PC-9 (cell line): ENCODE data around the gene F11R. TPM values are rescaled to one million over a fixed set of nuclear protein-coding genes. Genes with fewer than 3 reads are reported as not detected.

Experiments
- BruUV-seq: library from RNA; stranded (reverse); fragments of 400-500 nt; replicated peaks from 2 replicates; lab custom pipeline; 2021; lab: Mats Ljungman, UMichigan
- CTCF ChIA-PET: fragments of 300-600 bp; sonication (Branson Sonifier 250); formaldehyde crosslinking; loops from one replicate; lab custom pipeline; 2022; ENCODE audit warnings: antibody characterized with exemption; lab: Charles Lee
- POLR2A ChIA-PET: fragments of 300-600 bp; sonication (Branson Sonifier 250); formaldehyde crosslinking; loops from one replicate; lab custom pipeline; 2022; ENCODE audit warnings: antibody characterized with exemption; ENCODE audit not compliant: unreplicated experiment; lab: Charles Lee
- DNase-seq, 2 experiments: peaks; one replicate each; pipeline versions ENCODE4 v3.0.0 to v3.0.0-alpha.2; 2015 to 2022; ENCODE audit warnings: mixed read lengths in 1 of 2
- H2AFZ ChIP-seq: fragments of 200-600 bp; sonication (generic); 2 replicates; pipeline ENCODE4 v1.8.1; 2017; ENCODE audit warnings: antibody characterized with exemption
- H3F3A ChIP-seq: fragments of 200-600 bp; sonication (generic); 2 replicates; pipeline ENCODE4 v1.8.1; 2017; ENCODE audit warnings: antibody characterized with exemption, mild to moderate bottlenecking, low read depth; ENCODE audit not compliant: insufficient read depth
- H3K27ac ChIP-seq: fragments of 200-600 bp; sonication (generic); 2 replicates; pipeline ENCODE4 v1.6.1; 2016; ENCODE audit warnings: mixed run types
- H3K27me3 ChIP-seq: fragments of 200-600 bp; sonication (generic); 2 replicates; pipeline ENCODE4 v1.6.1; 2016; ENCODE audit warnings: low read depth, mixed run types; ENCODE audit not compliant: insufficient read depth
- H3K36me3 ChIP-seq: fragments of 200-600 bp; sonication (generic); 2 replicates; pipeline ENCODE4 v1.6.1; 2016; ENCODE audit warnings: low read depth, mixed run types
- H3K4me1 ChIP-seq: fragments of 200-600 bp; sonication (generic); replicated peaks from 2 replicates; pipeline ENCODE4 v1.6.1; 2016; ENCODE audit warnings: mixed run types; ENCODE audit not compliant: insufficient read depth
- H3K4me2 ChIP-seq: fragments of 200-600 bp; sonication (generic); 2 replicates; pipeline ENCODE4 v1.6.1; 2017; ENCODE audit warnings: mixed run types
- H3K4me3 ChIP-seq: fragments of 200-600 bp; sonication (generic); 2 replicates; pipeline ENCODE4 v1.6.1; 2016; ENCODE audit warnings: mixed run types
- H3K79me2 ChIP-seq: fragments of 200-600 bp; sonication (generic); 2 replicates; pipeline ENCODE4 v1.6.1; 2017; ENCODE audit warnings: low read depth, mixed run types
- H3K9me2 ChIP-seq: fragments of 200-600 bp; sonication (generic); 2 replicates; pipeline ENCODE4 v1.8.1; 2017; ENCODE audit warnings: mild to moderate bottlenecking; ENCODE audit not compliant: insufficient read depth
- H3K9me3 ChIP-seq: fragments of 200-600 bp; sonication (generic); 2 replicates; pipeline ENCODE4 v1.8.1; 2016; ENCODE audit warnings: low read depth; ENCODE audit not compliant: insufficient read depth
- H4K20me1 ChIP-seq: fragments of 200-600 bp; sonication (generic); 2 replicates; pipeline ENCODE4 v1.8.1; 2017; ENCODE audit not compliant: insufficient read depth
- CTCF ChIP-seq: fragments of 200-600 bp; sonication (generic); conservative IDR thresholded peaks from 2 replicates; pipeline ENCODE4 v1.6.1; 2017; ENCODE audit warnings: mixed run types, antibody characterized with exemption, mild to moderate bottlenecking, moderate library complexity
- EZH2 ChIP-seq: fragments of 200-600 bp; sonication (generic); IDR thresholded peaks from 2 replicates; pipeline ENCODE4 v1.8.0; 2017; ENCODE audit warnings: antibody characterized with exemption, low read depth
- intact Hi-C: fragments of 100-400 bp; cut with micrococcal nuclease; formaldehyde crosslinking; loops from one replicate; pipeline ENCODE4 v1.10.0; 2022; ENCODE audit not compliant: unreplicated experiment
- total RNA-seq: library from RNA; stranded (reverse); gene quantifications from 2 replicates; pipeline ENCODE4 v1.2.3, GENCODE V29; 2021

F11R gene
- total RNA-seq, 1 experiment from 2014 or later, result 117 TPM

DNA sequence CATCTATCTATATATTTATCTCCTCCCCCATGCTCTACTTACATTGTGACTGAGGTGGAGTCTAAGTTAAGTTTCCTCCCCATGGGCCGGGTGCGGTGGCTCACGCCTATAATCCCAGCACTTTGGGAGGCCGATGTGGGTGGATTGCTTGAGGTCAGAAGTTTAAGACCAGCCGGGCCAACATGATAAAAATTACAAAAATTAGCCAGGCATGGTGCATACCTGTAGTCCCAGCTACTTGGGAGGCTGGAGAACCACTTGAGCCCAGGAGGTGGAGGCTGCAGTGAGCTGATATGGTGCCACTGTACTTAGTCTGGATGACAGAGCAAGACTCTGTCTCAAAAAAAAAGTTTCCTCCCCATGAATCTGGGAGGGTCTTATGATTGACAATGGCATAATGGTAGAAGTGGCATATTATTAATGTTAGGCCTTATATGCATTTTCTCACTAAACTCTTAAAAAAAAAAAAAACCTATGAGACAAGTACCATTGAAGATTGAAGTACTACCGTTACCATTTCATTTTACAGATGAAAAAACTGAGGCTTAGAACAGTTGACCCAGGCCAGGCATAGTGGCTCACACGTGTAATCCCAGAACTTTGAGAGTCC lies 11.2 kb downstream of the F11R start:
- Histone ChIP-seq H3K4me2 (peak overlapping the region; percentile 28), H3K9me2 (no peaks in the 10 kb centered on the region), H4K20me1 (peaks cover 34% of the 10 kb centered on the region), H3K27me3 (no peaks in the 10 kb centered on the region), H2AFZ (no peak overlapping the region), H3K36me3 (peaks cover 15% of the 10 kb centered on the region; the same call in 1 of the 2 replicates), H3K4me1 (peaks cover 41% of the 10 kb centered on the region), H3F3A (peaks cover 44% of the 10 kb centered on the region), H3K27ac (0 out of 2 replicates have a peak overlapping the region, but pooled peaks have one; percentile 23), H3K4me3 (no peak overlapping the region), H3K79me2 (peaks cover 94% of the 10 kb centered on the region), H3K9me3 (no peaks in the 10 kb centered on the region)
- ChIA-PET CTCF (no interaction called here), POLR2A (interaction anchor here (0.5 kb wide), 1 partner anchor 12 kb away, joined by 3 read pairs; no protein-coding TSS in a partner anchor)
- BruUV-seq, result no TSS peak
- TF ChIP-seq EZH2, result no peak
- no peak for TF ChIP-seq CTCF
- DNase-seq, result no peak
- intact Hi-C loops, result no loop called here

DNA sequence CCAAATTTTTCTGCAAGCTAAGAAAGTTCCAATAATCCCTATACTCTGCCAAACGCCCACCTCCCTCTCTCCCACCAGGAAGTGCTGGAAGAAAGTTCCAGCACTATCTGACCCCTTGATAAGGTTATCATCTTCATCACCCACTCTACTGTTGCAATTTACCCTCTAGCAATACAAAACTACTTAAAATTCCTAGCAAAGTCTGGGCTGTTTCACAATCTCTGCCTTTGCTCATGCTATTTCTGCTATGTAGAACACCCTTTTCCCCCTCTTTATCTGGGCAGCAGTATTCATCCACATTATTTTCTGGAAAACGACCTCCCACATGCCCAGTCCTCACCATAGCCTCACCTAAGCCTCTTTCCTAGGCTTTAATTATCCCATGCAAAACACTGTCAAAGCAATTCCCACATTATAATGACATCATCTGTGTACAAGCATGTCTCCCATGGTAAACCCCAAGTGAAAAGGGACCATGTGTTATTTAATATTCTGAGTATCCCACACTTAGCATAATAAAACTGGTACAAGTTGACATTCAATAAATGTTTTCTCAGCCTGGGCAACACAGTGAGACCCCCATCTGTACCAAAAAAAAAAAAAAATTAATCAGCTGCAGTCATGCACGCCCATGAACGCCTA lies 12.0 kb downstream of the F11R start:
- H3K9me2 ChIP-seq, result no peaks in the 10 kb centered on the region
- no peaks in the 10 kb centered on the region for H3K27me3 ChIP-seq
- TF ChIP-seq CTCF (no peak), EZH2 (no peak)
- no peaks in the 10 kb centered on the region for H3K9me3 ChIP-seq
- H3K27ac ChIP-seq, result 0 out of 2 replicates have a peak overlapping the region, but pooled peaks have one; percentile 23
- POLR2A ChIA-PET, result no interaction called here
- H3K4me3 ChIP-seq, result no peak overlapping the region
- BruUV-seq, result no TSS peak
- H3K4me2 ChIP-seq, result peak overlapping the region; percentile 28
- peaks cover 93% of the 10 kb centered on the region for H3K79me2 ChIP-seq
- H3K4me1 ChIP-seq, result peaks cover 34% of the 10 kb centered on the region
- H3F3A ChIP-seq, result peaks cover 37% of the 10 kb centered on the region
- peaks cover 15% of the 10 kb centered on the region; the same call in 1 of the 2 replicates for H3K36me3 ChIP-seq
- intact Hi-C loops, result no loop called here
- CTCF ChIA-PET, result no interaction called here
- no peak overlapping the region for H2AFZ ChIP-seq
- peaks cover 34% of the 10 kb centered on the region for H4K20me1 ChIP-seq
- DNase-seq, result peak in 1 of 2 experiments; percentile 74

- ChIA-PET CTCF (interaction anchor here (0.6 kb wide), 1 partner anchor 18 kb away, joined by 4 read pairs; no protein-coding TSS in a partner anchor), POLR2A (no interaction called here)
- Histone ChIP-seq H3K79me2 (peaks cover 89% of the 10 kb centered on the region), H3F3A (peaks cover 24% of the 10 kb centered on the region; the same call in 1 of the 2 replicates), H4K20me1 (peaks cover 34% of the 10 kb centered on the region), H2AFZ (no peak overlapping the region), H3K4me3 (no peak overlapping the region), H3K4me2 (no peak overlapping the region), H3K4me1 (peaks cover 20% of the 10 kb centered on the region), H3K27me3 (no peaks in the 10 kb centered on the region), H3K27ac (no peak overlapping the region), H3K36me3 (peaks cover 17% of the 10 kb centered on the region; the same call in 1 of the 2 replicates), H3K9me2 (no peaks in the 10 kb centered on the region), H3K9me3 (no peaks in the 10 kb centered on the region)
- BruUV-seq, result no TSS peak
- intact Hi-C loops, result no loop called here
- TF ChIP-seq CTCF (no peak), EZH2 (no peak)
- DNase-seq, result no peak
Measured at GRCh38 chr1:161007369-161007768, 13.6 kb downstream of the F11R start.
